GM19238 (cell line): Measurements from ENCODE around the gene LRRC28.

Experiments used
- DNase-seq: peaks from one replicate; pipeline ENCODE4 v3.0.0; 2011; ENCODE audit warnings: low spot score; ENCODE audit not compliant: insufficient read length

LRRC28 gene

DNA sequence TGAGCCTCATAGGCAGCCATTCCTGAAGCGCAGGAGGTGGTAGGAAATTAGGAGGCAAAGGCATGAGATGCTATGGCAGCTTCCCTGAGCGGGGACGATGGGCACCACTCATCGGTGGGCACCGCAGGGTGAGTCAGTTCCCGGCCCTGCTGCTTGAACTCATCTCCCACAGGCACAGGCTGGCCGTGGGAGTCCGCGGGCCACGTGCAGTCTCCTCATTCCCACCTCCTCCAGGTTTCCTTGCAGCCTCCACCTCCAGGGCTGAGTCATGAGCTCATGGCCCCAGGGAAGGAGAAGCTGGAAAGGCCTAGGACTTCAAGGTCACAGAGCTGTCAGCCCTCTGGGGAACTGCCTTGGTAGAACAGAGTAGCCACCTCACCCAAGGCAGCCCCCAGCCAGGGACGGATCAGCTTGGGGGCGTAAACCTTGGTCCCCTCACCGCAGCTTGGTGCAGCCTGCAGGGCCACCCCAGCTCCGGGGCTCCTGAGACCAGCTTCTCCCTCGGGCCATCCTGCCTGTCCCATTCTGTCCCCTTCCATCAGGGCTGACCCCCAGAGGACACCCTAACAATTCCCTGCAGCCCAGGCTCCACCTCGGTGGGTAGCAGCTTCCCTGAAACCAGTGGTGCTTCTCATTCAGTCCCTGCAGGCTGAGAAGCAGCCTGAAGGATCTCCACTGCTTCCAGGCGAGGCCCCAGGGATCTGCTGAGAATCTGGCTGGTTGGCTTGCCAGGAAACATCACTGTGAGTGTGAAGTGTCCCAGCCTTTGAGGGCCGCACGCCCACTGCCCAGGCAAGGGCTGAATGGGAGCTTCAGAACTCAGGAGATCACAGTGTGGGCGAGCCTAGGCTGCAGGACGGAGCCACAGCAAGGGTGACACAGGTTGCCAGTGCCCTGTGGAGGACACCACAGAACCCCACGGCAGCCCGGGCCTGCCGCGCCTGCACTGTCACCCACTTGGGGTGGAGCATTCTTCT is 163.8 kb downstream of the LRRC28 start:
- DNase-seq = no peak

- DNase-seq = no peak
Observed at GRCh38 chr15:99416191-99417188, 165.2 kb downstream of the LRRC28 start.

- no peak for DNase-seq
Observed at GRCh38 chr15:99421172-99421656, 169.9 kb downstream of the LRRC28 start.

DNA sequence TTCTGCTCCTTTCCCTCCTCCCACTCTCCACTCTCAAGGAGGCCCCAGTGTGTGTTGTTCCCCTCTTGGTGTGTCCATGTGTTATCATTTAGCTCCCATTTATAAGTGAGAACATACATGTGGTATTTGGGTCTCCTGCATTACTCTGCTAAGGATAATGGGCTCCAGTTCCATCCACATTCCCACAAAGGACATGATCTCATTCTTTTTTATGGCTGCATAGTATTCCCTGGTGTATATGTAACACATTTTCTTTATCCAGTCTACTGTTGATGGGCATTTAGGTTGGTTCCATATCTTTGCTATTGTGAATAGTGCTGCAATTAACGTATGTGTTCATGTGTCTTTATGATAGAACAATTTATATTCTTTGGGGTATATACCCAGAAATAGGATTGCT is 170.5 kb downstream of the LRRC28 start:
- DNase-seq = no peak

- no peak for DNase-seq
Observed at GRCh38 chr15:99423186-99424130, 172.2 kb downstream of the LRRC28 start.

GRCh38 chr15:99424131-99424571 is 172.9 kb downstream of the LRRC28 start:
- DNase-seq = no peak

DNA sequence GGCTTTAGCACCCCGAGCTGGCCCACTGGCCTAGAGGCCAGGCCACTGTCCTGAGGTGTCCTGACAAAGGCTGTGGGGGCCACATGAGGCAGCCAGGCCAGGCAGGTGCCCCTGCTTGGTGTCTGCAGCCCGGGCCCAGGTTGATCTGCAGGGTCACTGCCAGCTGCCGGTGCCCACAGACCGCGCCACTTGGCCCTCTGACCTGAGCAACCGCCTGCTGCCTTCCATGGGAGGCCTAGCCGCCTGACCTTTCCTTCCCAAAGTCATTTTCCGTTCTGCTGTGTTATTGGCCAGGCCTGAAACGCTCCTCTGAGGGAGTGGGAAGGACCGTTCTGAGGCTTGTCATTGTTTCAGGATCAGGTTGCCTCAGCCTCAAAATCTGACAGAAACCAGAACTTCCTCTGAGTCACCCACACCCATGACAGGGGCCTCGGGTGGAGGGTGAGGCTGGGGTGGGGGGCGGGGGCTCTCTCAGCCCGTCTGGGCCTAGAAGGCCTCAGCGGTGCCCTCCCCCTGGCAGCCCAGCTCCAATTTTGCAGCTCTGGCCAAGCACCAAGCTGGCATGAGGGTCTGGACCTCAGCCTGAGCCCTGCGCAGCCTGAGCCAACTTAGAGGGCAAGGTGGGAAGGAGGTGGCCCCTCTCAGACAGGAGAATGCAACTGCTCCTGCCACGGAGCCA is 173.8 kb downstream of the LRRC28 start:
- peak; percentile 46 for DNase-seq

DNA sequence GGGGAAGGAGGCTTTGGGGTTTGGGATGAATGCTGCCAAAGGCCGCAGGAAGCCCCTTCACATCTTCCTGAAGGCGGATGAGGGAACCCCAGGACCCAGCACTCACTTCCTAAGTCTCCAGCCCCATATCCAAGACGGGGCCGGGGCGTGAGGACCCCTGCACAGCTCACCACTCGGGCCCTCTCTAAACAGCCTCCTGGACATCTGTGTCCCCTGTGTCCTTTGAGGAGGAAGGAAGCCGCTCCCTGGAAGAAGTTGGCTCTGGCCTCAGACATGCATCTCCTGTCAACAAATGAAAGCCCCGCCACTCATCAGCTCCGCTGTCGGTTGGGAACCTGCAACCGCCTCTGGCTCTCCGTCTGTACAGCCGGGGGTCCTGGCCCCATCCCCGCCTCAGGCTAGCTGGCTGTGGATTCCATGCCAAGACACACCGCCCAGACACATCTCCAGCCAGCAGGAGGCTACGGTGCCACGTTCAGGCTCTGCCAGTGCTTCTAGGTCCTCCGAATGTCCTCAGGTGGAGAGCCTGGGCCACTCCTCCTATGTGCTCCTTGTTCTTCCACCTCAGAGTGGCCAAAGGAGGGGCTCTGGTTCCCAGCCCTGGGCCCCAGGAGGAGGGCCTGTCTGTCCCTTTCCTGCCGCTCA is 174.5 kb downstream of the LRRC28 start:
- no peak for DNase-seq

DNA sequence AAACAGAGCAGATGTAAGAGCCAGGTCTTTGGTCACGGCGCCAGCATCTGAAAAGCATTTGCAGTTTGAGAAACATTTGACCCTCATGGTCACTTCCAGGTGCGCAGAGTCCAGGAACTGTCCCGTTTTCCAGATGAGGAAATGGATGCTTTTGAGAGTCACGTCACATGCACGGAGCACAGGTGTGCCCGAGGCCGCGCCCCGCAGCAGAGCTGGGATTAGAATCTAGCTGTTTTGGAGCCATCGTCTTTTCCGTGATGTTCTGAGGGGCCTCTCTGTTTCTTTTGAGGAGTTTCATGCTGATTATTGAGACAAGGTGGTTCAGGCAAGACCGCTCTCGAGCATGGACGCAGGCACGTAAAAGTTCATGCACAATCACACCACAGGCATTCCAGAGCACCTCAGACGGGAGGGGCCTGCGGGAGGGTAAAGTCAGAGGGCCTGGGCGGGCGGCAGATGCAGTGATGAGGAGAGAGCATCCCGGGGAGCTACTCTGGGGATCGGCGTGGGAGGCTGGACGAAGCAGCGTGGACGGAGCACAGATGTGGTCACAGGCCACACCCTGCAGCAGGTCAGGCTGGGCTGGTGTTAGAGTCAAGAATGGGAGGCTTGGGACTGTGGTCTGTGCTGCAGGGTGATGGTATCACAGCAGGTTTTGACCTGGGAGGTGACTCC is 175.3 kb downstream of the LRRC28 start:
- no peak for DNase-seq

DNA sequence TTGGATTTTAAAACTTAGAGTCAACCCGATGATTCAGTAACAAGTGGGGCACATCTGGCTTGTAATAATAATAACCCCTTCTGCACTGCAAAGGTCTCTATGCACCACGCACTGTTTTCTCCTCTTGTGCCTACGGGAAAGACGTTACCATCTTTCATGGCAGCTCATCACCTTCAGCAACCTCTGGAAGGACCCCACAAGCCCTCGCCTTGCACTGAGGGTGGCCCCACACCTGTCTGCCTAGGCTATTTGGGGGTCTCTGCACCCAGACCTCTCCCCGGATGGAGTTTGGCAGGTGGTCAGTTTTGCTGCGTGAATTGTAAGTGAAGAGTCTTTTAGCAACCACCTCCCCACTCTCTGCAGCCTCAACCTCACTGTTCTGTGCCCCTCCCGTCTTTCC is 175.9 kb downstream of the LRRC28 start:
- DNase-seq = no peak

DNA sequence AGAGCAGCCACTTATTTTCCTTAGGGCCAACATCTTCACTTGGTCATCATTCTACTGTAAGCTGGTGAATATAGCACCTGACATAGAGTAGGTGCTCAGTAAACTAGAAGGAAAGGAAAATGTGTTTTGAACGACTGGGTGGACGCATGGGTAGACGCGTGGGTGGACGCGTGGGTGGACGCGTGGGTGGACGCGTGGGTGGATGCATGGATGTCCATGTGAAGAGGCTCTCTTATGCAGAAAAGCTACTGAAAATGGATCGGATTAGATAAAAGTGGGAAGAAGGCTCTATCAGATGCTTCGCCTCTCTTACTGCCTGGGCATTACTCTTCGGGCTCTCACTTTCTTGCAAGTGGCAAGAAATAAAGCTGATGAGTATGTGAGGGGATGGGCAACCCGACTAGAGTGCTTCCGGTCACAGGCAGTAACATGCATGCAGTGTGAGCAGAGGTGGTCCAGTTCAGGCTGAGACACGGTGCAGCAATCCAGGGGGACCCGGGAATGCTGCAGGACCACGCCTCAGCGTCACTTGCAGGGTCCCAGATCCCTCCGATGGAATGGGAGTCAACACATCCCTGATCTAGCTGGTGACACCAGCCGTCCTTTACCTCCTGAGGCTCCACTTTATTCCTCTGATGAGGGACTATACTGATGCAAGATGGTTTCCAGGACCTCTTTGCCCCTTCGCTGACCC is 176.5 kb downstream of the LRRC28 start:
- DNase-seq = no peak

DNA sequence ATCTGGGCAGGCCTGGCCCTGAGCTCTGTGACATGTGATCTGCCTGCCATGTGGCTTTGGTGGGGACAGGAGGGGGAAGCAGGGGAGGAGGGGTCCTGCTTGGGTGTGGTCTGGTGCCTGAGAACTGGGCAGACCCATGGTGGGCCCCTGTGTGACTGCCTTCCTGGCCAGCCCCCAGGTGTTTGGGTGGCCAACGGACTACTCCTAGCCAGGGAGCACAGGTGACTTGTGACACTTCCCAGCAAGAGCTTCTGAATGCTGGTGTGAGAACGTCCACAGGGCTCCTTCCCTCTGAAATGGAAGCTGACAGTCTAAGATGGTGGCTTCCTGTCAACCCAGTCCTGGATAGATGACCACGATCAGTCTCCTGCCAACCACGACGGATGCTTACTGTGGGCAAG is 178.4 kb downstream of the LRRC28 start:
- no peak for DNase-seq

DNA sequence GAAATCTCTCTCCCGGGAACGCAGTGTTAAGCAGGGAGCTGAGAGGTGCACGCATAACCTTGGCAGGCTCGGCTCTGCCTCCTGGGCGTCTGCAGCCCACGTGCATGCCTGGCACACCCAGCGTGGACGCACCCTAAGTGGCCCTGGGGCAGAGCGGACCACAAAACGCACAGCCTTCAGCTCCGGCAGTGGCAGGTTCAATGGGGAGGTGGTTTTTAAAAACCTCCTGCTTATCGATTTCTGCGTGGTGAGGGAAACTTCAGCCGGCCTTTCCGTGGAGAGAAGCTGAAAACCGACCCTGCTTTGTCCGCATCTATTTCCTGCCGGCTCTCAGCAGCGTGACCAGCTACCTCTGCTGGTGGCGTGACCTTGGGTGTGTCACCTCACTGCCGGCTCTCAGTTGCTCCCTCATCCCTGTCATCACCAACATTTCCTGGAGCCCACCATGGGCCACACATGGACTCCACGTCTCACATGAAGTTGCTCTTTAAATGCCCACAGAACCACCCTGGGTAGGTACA is 179.7 kb downstream of the LRRC28 start:
- no peak for DNase-seq

GRCh38 chr15:99431661-99432091 is 180.4 kb downstream of the LRRC28 start:
- no peak for DNase-seq

- DNase-seq = no peak
Observed at GRCh38 chr15:99432271-99433025, 181.2 kb downstream of the LRRC28 start.

GRCh38 chr15:99433026-99433756 is 181.9 kb downstream of the LRRC28 start:
- no peak for DNase-seq
